ENCODE data around the gene ANO4.

- no peak for TF ChIP-seq CTCF (conservative IDR thresholded peaks at IDR 0.05)
- TF ChIP-seq ZFX (IDR thresholded peaks at IDR 0.05): no peak
Measured at GRCh38 chr12:100840748-100841147, 46.2 kb downstream of the ANO4 start.
